Natural killer cell (primary cell): ENCODE data around the gene ZPLD1. TPM values are rescaled to one million over a fixed set of nuclear protein-coding genes. Genes with fewer than 3 reads are reported as not detected.

Source experiments
- ATAC-seq, 3 donors: fragments of 150-1000 bp in 2 of 3; fragments of 200-7000 bp in 1 of 3; cut with Tn5 transposase; 1 replicate in 1 of 3; 2 replicates in 2 of 3; pipeline ENCODE4 v1.10.0; 2021; ENCODE audit warnings: mild to moderate bottlenecking in 2 of 3, moderate library complexity in 2 of 3
- DNase-seq, 2 donors: peaks; one replicate each; pipeline versions ENCODE4 v3.0.0 to v3.0.0-alpha.2; 2013 to 2021; ENCODE audit warnings: mixed read lengths in 1 of 2
- H3K27ac ChIP-seq: one replicate; pipeline ENCODE4 v1.5.1; 2013; ENCODE audit warnings: mild to moderate bottlenecking, low read length
- H3K27me3 ChIP-seq: one replicate; pipeline ENCODE4 v1.6.1; 2013; ENCODE audit warnings: low read length; ENCODE audit not compliant: control insufficient read depth, insufficient read depth
- H3K36me3 ChIP-seq: one replicate; pipeline ENCODE4 v1.6.1; 2013; ENCODE audit warnings: low read length; ENCODE audit not compliant: control insufficient read depth, insufficient read depth
- H3K4me1 ChIP-seq: one replicate; pipeline ENCODE4 v1.6.1; 2013; ENCODE audit warnings: low read length; ENCODE audit not compliant: control insufficient read depth, insufficient read depth
- H3K4me3 ChIP-seq: one replicate; pipeline ENCODE4 v1.5.1; 2013; ENCODE audit warnings: low read length
- H3K9me3 ChIP-seq: one replicate; pipeline ENCODE4 v1.6.1; 2013; ENCODE audit warnings: low read length; ENCODE audit not compliant: control insufficient read depth, insufficient read depth
- H3K27ac Mint-ChIP-seq, 2 donors: one replicate each; pipeline ENCODE4 v1.8.0; 2022; ENCODE audit warnings: mild to moderate bottlenecking in 2 of 2, mixed read lengths in 2 of 2, moderate library complexity in 1 of 2
- H3K27me3 Mint-ChIP-seq, 2 donors: one replicate each; pipeline ENCODE4 v1.8.0; 2022; ENCODE audit warnings: low read depth in 2 of 2, mixed read lengths in 2 of 2
- H3K36me3 Mint-ChIP-seq: one replicate; pipeline ENCODE4 v1.8.0; 2022; ENCODE audit warnings: mixed read lengths
- H3K4me1 Mint-ChIP-seq, 2 donors: one replicate each; pipeline ENCODE4 v1.8.0; 2022; ENCODE audit warnings: mixed read lengths in 2 of 2
- H3K4me3 Mint-ChIP-seq: one replicate; pipeline ENCODE4 v1.8.0; 2022; ENCODE audit warnings: mild to moderate bottlenecking, moderate library complexity, mixed read lengths
- H3K9me3 Mint-ChIP-seq, 2 donors: one replicate each; pipeline ENCODE4 v1.8.0; 2022; ENCODE audit warnings: mixed read lengths in 2 of 2
- WGBS: methylation state at CpG from one replicate; pipeline ENCODE4 v1.1.7; 2013; ENCODE audit warnings: missing lambda C conversion rate; ENCODE audit not compliant: insufficient coverage; 5-methylcytosine and 5-hydroxymethylcytosine counted together
- intact Hi-C: fragments of 100-400 bp; cut with micrococcal nuclease; formaldehyde crosslinking; loops from one replicate; pipeline ENCODE4 v1.14.2; 2022
- total RNA-seq, 4 donors: library from RNA; stranded (reverse); fragments of 120-200 nt in 1 of 4; gene quantifications; one replicate each; pipeline versions ENCODE4 v1.2.3 to v1.2.4, GENCODE V29; 2013 to 2022
- TF ChIP-seq, protein P1 (sequence below): fragments of 200-600 bp; IDR thresholded peaks from one replicate; pipeline ENCODE4 v1.8.0; 2022; ENCODE audit warnings: antibody characterized with exemption

ZPLD1 gene
- total RNA-seq, 3 donors from 2014 or later (not counting 1 experiment from before 2014, with no cell fraction given): not detected

DNA sequence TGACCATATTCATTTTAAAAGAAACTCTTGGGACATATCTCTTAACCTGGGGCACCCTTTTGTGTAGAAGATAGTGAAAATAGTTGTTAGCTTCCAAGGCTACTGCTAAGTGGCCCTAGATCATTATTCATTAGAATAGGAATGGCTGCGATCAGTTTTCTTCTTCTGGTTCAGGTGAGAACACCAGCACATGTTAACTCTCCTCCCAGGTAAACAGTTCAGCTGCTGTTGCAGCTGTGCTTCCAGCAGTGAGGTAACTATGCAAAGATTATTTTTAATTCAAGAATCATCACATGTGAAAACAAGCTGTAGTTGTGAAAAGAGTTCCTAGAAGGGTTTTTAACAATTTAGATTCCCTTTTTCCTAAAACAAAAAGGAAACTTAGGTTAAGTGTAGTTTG, 43.3 kb downstream of the ZPLD1 start:
- H3K4me3 Mint-ChIP-seq: no peak overlapping the region
- DNase-seq (no peak), ATAC-seq (no peak)
- H3K36me3 Mint-ChIP-seq: no peaks in the 10 kb centered on the region
- Histone ChIP-seq H3K4me3 (no peak overlapping the region), H3K36me3 (no peaks in the 10 kb centered on the region), H3K4me1 (no peaks in the 10 kb centered on the region), H3K27ac (no peak overlapping the region), H3K9me3 (no peaks in the 10 kb centered on the region), H3K27me3 (no peaks in the 10 kb centered on the region)
- intact Hi-C loops: no loop called here
- H3K27ac Mint-ChIP-seq: no peak overlapping the region
- no peaks in the 10 kb centered on the region for H3K9me3 Mint-ChIP-seq
- H3K27me3 Mint-ChIP-seq: peaks cover 0 to 4% of the 10 kb centered on the region in 2 donors
- 83% methylated on average over 1 of the region's 1 CpG for WGBS
- no peaks in the 10 kb centered on the region for H3K4me1 Mint-ChIP-seq
- TF ChIP-seq, protein P1, sequence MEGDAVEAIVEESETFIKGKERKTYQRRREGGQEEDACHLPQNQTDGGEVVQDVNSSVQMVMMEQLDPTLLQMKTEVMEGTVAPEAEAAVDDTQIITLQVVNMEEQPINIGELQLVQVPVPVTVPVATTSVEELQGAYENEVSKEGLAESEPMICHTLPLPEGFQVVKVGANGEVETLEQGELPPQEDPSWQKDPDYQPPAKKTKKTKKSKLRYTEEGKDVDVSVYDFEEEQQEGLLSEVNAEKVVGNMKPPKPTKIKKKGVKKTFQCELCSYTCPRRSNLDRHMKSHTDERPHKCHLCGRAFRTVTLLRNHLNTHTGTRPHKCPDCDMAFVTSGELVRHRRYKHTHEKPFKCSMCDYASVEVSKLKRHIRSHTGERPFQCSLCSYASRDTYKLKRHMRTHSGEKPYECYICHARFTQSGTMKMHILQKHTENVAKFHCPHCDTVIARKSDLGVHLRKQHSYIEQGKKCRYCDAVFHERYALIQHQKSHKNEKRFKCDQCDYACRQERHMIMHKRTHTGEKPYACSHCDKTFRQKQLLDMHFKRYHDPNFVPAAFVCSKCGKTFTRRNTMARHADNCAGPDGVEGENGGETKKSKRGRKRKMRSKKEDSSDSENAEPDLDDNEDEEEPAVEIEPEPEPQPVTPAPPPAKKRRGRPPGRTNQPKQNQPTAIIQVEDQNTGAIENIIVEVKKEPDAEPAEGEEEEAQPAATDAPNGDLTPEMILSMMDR: no peak

DNA sequence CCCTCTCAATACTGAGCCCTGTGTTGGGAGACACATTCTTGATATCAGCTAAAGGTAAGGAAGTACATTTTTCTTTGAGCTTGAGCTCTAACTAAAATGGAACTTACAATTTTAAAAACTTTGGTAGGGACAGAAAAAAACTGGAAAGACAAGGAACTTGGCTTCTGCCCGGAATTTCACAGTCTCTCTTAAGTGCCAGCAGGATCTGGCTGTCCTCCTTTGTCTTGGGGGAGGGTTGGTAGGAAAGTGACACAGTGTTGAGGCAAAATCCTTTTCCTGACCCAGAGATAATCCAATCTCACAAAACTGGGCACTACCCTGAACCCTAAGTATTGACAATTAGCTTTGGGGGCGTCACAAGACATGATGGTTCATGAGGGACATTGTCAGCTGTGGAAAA, 45.3 kb downstream of the ZPLD1 start:
- Histone ChIP-seq H3K4me3 (no peak overlapping the region), H3K36me3 (no peaks in the 10 kb centered on the region), H3K27me3 (no peaks in the 10 kb centered on the region), H3K9me3 (no peaks in the 10 kb centered on the region), H3K4me1 (no peaks in the 10 kb centered on the region), H3K27ac (no peak overlapping the region)
- H3K9me3 Mint-ChIP-seq: no peaks in the 10 kb centered on the region
- DNase-seq (no peak), ATAC-seq (no peak)
- no peaks in the 10 kb centered on the region for H3K4me1 Mint-ChIP-seq
- H3K27me3 Mint-ChIP-seq: peaks cover 0 to 4% of the 10 kb centered on the region in 2 donors
- H3K36me3 Mint-ChIP-seq: no peaks in the 10 kb centered on the region
- no peak overlapping the region for H3K27ac Mint-ChIP-seq
- intact Hi-C loops: no loop called here
- 60% methylated on average over 2 of the region's 2 CpGs for WGBS
- no peak overlapping the region for H3K4me3 Mint-ChIP-seq
- TF ChIP-seq, protein P1: no peak

DNA sequence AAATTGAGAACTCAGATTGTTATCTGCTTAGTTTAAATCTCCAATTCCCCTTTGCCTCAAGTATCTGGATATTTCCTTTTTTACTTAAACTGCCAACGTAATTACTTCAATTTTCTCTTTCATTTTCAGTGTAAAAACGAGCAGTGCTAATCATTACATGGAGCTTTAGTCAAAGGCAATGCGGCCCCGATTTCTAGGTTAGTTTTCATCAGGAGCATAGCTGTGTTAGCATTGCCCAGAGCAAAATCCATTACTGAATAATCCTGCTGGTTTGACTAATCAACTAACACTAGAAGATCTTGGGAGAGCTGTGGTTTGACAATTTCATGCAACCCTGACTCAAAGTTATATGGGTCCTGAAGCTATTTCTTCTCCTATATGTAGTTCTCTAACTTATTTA, 46.2 kb downstream of the ZPLD1 start:
- 58% methylated on average over 4 of the region's 4 CpGs for WGBS
- H3K9me3 Mint-ChIP-seq: no peaks in the 10 kb centered on the region
- no peaks in the 10 kb centered on the region for H3K36me3 ChIP-seq
- no peaks in the 10 kb centered on the region for H3K9me3 ChIP-seq
- H3K4me3 Mint-ChIP-seq: no peak overlapping the region
- intact Hi-C loops: no loop called here
- DNase-seq (no peak), ATAC-seq (no peak)
- H3K27ac Mint-ChIP-seq: no peak overlapping the region
- H3K27ac ChIP-seq: no peak overlapping the region
- no peaks in the 10 kb centered on the region for H3K27me3 ChIP-seq
- no peaks in the 10 kb centered on the region for H3K4me1 ChIP-seq
- no peaks in the 10 kb centered on the region for H3K4me1 Mint-ChIP-seq
- H3K27me3 Mint-ChIP-seq: peaks cover 0 to 4% of the 10 kb centered on the region in 2 donors
- TF ChIP-seq, protein P1: no peak
- no peaks in the 10 kb centered on the region for H3K36me3 Mint-ChIP-seq
- no peak overlapping the region for H3K4me3 ChIP-seq

DNA sequence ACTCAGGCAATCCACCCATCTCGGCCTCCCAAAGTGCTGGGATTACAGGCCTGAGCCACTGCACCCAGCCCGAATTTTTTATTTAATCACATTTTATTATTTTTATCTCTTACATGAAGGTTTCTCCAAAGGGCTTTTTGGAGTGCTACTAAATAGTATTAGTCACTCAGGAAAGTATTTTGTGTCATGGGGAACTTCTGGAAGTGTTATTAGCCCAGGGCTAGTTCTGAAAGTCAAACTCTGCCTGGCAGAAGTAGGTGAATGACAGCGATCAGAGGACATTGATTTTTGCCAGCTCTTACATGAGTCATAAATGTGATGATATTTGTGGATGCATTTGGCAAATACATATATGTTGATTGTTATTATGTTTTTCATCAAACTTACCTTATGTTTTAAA, 48.7 kb downstream of the ZPLD1 start:
- no peaks in the 10 kb centered on the region for H3K27me3 ChIP-seq
- peaks cover 0 to 4% of the 10 kb centered on the region in 2 donors for H3K27me3 Mint-ChIP-seq
- H3K4me3 ChIP-seq: no peak overlapping the region
- no peak overlapping the region for H3K4me3 Mint-ChIP-seq
- no peak overlapping the region for H3K27ac ChIP-seq
- intact Hi-C loops: no loop called here
- TF ChIP-seq, protein P1: no peak
- no peaks in the 10 kb centered on the region for H3K36me3 Mint-ChIP-seq
- DNase-seq: no peak
- WGBS: 73% methylated on average over 3 of the region's 3 CpGs
- no peaks in the 10 kb centered on the region for H3K4me1 ChIP-seq
- no peak for ATAC-seq
- H3K9me3 ChIP-seq: no peaks in the 10 kb centered on the region
- no peaks in the 10 kb centered on the region for H3K4me1 Mint-ChIP-seq
- no peaks in the 10 kb centered on the region for H3K36me3 ChIP-seq
- no peaks in the 10 kb centered on the region for H3K9me3 Mint-ChIP-seq
- H3K27ac Mint-ChIP-seq: no peak overlapping the region
